HG02852 (cell line): ENCODE data around the gene ID2.
"Not testable (repeated sequence)": the region's sequence is repeated elsewhere in the genome, so short reads cannot be mapped to it uniquely, and the experiment has no call there.

Experiments used
- ATAC-seq: cut with Tn5 transposase; IDR thresholded peaks from one replicate; pipeline ENCODE4 v1.9.1; 2021; ENCODE audit warnings: mild to moderate bottlenecking, moderate library complexity; ENCODE audit not compliant: unreplicated experiment

Gene ID2

DNA sequence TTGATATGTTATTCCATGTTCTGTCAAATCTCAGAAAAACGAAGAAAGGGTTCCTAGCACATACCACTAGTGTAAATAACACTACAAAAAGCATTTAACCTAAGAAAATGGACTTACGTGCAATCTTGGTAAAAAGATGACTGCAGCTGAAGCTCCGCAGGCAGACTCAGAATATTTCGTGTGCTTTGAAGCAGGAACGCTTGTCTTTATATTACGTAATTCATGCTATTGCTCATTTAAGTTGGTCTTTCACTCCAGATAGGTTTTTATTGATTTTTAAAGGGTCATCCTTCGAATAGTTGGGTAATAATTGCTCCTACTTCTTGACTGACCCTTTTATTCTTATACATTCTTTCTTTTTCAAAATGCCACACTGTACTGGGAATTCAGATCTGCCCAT is 44.0 kb downstream of the ID2 start:
- no peak for ATAC-seq

DNA sequence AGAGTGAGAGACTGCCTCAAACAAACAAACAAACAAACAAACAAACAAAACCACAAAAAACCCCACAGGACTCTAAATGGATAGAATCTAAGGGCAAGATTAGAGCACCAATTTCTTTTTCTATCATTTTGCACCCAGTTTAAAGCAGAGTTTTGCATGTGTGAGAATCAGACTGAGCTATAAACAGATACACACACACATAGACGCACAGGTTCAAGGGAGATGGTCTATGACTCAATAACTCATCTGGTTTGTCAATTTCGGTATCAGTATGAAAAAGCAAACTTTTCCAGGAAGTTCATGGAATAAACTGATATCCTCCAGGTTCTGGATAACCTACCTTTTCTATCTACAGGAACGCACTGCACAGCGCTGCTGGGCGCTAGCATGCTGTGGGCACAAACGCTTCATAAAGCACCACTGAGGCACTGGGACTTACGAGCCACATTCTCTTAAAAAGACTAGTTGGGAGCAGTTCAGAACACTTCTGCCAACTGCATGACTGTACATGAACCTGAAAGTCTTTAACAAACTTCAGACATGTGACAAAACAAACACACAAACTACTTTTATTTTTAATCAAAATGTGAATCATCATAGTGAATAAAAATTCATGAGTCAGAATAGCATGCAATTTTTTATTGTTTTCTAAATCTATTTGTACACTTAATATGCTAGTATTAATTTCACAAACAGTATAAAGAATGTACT is 46.6 kb downstream of the ID2 start:
- ATAC-seq = no peak

DNA sequence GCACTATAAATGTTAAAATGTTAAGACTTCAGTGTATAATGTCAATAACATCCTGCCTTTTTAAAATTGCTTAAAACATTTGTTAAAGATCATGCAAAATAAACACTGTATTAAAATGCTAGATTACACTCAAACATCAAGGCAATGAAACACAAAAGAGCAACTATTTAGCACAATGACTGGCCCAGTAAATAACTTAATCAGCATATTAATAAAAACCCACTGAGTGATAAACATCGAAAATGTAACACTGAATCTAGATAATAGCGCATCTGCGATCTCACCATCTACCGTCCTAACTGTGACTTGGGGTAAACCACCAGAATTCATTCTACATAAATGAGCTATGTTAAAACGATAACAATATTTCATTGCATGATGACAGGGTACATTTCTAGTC is 47.2 kb downstream of the ID2 start:
- not testable (repeated sequence) for ATAC-seq

DNA sequence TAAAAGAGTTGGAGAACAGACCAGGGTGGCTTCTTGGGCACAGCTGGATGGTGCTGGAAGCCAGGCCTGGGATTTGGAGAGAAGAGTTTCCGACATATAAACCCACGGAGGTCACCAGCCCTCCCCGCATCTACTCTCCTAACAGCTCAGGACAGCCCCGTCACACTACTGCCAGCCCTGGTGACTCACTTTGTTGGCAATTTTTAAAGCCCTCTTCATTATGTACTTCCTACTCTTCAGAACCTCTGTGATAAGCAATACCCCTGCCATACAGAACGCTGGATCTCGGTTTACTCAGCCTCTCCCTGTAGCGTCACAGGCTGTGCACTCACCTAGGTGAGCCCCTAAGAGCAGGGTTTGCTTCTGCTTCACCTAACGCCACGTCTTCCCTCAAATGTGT is 48.1 kb downstream of the ID2 start:
- no peak for ATAC-seq

DNA sequence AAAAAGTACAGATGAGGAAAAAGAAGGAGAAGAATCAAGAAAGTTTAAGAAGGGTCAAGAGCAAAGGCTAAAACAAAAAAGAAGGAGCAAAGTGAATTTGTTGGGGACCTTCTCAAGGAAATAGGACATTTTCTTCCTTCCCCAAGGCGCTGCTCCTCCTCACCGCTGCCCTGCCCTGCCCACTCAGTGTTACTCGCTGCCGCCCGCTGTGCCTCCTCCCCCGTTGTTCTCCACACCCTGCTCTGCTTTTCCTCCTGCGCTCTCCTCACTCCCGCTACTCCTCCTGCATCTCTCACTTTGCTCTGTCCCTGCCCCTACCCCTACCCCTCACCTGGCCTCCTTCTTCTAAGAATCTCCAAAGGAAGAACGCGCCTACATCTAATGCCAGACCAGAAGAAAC is 50.7 kb downstream of the ID2 start:
- no peak for ATAC-seq
